ENCODE data around the gene MGAT5.

MGAT5 gene

DNA sequence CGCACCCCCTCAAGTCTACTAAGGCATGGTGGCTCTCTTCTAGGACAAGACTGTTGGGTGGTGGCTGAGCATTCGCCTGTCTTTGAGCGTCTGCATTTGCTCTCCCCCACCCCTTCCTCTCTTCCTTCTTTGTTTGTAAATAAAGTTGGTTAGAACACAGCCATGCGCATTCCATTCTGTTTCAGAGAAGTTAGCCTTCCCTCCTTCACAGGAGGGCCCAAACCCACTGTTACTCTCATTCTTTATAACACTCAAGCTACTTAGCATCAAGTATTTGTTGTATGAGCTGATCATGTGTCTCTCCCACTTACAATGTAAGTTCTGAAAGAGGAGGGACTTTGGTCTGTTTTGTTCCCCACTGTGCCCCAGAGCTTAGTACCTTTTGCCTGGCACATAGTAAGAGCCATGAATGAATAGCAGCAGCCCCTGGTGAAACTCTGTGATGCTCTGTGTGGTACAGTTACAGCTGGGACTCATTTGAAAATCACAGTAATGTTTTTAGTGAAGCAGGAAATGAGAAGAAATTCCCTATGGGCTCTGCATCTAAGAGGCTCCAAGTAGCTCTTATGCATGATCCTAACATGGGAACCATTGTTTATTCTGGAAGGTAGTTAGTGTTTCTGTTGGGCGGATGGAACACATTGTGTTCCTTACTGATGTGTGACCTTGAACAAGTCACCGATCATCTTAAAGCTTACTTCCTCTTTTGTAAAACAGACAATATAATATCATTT is 7.7 kb downstream of the MGAT5 start:
- Histone ChIP-seq H3K36me3 (ENCODE audit: control insufficient read depth in 1 of 2, insufficient read depth in 2 of 2, low read length in 2 of 2) (peaks cover 0 to 4% of the 10 kb centered on the region in 2 donors), H3K4me1 (ENCODE audit: control insufficient read depth in 1 of 2, insufficient read depth in 2 of 2, low read length in 2 of 2) (peaks cover 42 to 48% of the 10 kb centered on the region in 2 donors), H3K9ac (ENCODE audit: low read depth in 1 of 2, low read length in 2 of 2) (no peak overlapping the region), H3K9me3 (ENCODE audit: control insufficient read depth in 1 of 2, low read length in 2 of 2) (no peaks in the 10 kb centered on the region), H3K27me3 (ENCODE audit: control insufficient read depth in 1 of 2, insufficient read depth in 2 of 2, low read length in 2 of 2) (no peaks in the 10 kb centered on the region), H3K27ac (ENCODE audit: low read depth, low read length) (no peak overlapping the region), H3K4me3 (ENCODE audit: low read depth in 1 of 2, low read length in 2 of 2) (no peak overlapping the region)

DNA sequence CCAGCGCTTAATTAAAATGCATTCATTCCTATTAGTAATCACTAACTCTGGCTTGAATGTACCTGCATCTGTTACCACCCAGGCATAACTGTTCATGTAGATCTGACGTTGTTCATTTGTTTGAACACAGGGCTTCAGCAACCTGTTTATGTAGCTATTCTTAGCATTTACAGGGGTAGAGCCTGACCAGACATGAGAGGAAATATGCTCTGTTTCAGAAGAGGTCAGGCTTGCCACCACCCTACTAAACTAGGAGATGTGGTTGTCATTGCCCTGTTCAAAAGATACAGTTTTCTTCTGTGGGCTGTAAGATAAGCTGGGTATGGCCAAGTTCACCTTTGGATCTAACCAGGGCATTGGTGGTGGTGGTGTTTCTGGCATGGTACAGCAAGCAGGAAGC is 8.8 kb downstream of the MGAT5 start:
- no peak overlapping the region for H3K9ac ChIP-seq (ENCODE audit: low read depth in 1 of 2, low read length in 2 of 2)
- no peak overlapping the region for H3K27ac ChIP-seq (ENCODE audit: low read depth, low read length)
- H3K36me3 ChIP-seq (ENCODE audit: control insufficient read depth in 1 of 2, insufficient read depth in 2 of 2, low read length in 2 of 2): peaks cover 0 to 4% of the 10 kb centered on the region in 2 donors
- peaks cover 39 to 46% of the 10 kb centered on the region in 2 donors for H3K4me1 ChIP-seq (ENCODE audit: control insufficient read depth in 1 of 2, insufficient read depth in 2 of 2, low read length in 2 of 2)
- no peaks in the 10 kb centered on the region for H3K27me3 ChIP-seq (ENCODE audit: control insufficient read depth in 1 of 2, insufficient read depth in 2 of 2, low read length in 2 of 2)
- H3K4me3 ChIP-seq (ENCODE audit: low read depth in 1 of 2, low read length in 2 of 2): no peak overlapping the region
- no peaks in the 10 kb centered on the region for H3K9me3 ChIP-seq (ENCODE audit: control insufficient read depth in 1 of 2, low read length in 2 of 2)

DNA sequence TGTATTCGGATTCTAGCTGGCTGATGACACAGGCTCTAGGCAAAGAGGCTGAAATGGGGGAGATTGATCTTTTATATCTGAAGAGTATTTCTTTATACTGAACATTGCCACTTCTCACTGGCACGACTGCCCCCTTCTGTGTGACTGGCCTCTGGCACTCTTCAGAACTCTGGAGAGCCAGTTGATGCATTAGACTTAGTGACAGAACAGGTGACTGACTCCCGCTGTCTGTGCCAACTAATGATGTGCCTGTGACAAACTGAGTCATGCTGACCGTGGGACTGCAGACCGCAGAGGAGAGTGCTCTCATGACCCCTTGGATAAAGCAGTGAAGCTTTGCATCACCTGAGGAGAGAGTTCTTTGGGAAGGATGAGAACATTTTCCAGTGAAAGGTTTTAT is 14.4 kb downstream of the MGAT5 start:
- peaks cover 0 to 4% of the 10 kb centered on the region in 2 donors for H3K4me1 ChIP-seq (ENCODE audit: control insufficient read depth in 1 of 2, insufficient read depth in 2 of 2, low read length in 2 of 2)
- peaks cover 9 to 26% of the 10 kb centered on the region in 2 donors for H3K36me3 ChIP-seq (ENCODE audit: control insufficient read depth in 1 of 2, insufficient read depth in 2 of 2, low read length in 2 of 2)
- no peak overlapping the region for H3K4me3 ChIP-seq (ENCODE audit: low read depth in 1 of 2, low read length in 2 of 2)
- no peak overlapping the region for H3K9ac ChIP-seq (ENCODE audit: low read depth in 1 of 2, low read length in 2 of 2)
- H3K9me3 ChIP-seq (ENCODE audit: control insufficient read depth in 1 of 2, low read length in 2 of 2): no peaks in the 10 kb centered on the region
- no peak overlapping the region for H3K27ac ChIP-seq (ENCODE audit: low read depth, low read length)
- no peaks in the 10 kb centered on the region for H3K27me3 ChIP-seq (ENCODE audit: control insufficient read depth in 1 of 2, insufficient read depth in 2 of 2, low read length in 2 of 2)

DNA sequence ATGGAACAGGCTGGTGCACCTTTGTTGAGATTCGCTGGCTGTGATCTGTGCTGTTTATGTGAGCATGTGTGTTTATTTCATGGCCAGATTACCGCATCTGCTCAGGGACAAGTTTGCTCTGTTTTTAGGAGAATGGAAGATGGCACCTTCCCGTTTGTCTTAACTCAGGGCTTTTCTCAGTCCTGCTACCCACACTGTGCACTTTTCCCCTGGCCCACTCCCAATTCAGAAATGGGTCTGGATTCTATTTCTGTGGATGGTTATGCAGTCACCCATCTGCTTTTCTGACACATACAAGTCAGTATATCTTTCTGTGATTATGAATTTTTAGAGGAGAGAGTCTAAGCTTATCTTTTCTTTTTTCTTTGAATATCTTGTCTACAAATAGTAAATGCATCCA is 15.4 kb downstream of the MGAT5 start:
- Histone ChIP-seq H3K4me3 (ENCODE audit: low read depth in 1 of 2, low read length in 2 of 2) (no peak overlapping the region), H3K36me3 (ENCODE audit: control insufficient read depth in 1 of 2, insufficient read depth in 2 of 2, low read length in 2 of 2) (peaks cover 9 to 26% of the 10 kb centered on the region in 2 donors), H3K9me3 (ENCODE audit: control insufficient read depth in 1 of 2, low read length in 2 of 2) (no peaks in the 10 kb centered on the region), H3K27ac (ENCODE audit: low read depth, low read length) (no peak overlapping the region), H3K4me1 (ENCODE audit: control insufficient read depth in 1 of 2, insufficient read depth in 2 of 2, low read length in 2 of 2) (peaks cover 0 to 4% of the 10 kb centered on the region in 2 donors), H3K27me3 (ENCODE audit: control insufficient read depth in 1 of 2, insufficient read depth in 2 of 2, low read length in 2 of 2) (no peaks in the 10 kb centered on the region), H3K9ac (ENCODE audit: low read depth in 1 of 2, low read length in 2 of 2) (no peak overlapping the region)

DNA sequence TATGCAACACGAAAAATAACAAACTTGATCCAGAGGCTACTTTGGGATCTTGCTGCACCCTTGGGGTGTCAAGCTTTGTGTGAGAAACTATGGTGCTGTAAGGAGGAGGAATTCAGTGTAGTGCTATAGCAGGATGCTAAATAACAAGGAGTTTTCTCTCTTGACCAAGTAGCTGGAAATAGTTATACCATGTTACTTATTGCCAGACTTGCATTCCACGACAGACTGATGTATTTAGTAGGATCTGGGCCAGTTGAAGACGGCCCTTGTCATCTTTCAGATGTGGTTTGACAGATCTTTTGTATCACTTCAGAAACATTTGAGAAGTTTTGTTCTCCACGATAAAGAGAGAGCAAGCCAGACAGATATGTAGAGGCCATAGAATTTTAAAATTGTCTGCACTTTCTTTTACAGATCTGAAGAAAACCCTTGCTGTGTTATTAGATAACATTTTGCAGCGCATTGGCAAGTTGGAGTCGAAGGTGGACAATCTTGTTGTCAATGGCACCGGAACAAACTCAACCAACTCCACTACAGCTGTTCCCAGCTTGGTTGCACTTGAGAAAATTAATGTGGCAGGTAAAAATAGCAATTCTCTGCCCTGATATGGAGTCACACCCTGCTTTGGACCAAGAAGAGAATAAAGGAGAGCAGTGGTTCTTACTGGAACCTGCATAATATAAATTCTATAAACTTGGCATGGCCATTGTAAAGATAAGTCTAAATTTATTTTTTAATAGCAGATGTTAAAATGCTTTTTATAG is 16.3 kb downstream of the MGAT5 start:
- Histone ChIP-seq H3K36me3 (ENCODE audit: control insufficient read depth in 1 of 2, insufficient read depth in 2 of 2, low read length in 2 of 2) (peaks cover 9 to 26% of the 10 kb centered on the region in 2 donors), H3K4me1 (ENCODE audit: control insufficient read depth in 1 of 2, insufficient read depth in 2 of 2, low read length in 2 of 2) (peaks cover 0 to 7% of the 10 kb centered on the region in 2 donors), H3K9ac (ENCODE audit: low read depth in 1 of 2, low read length in 2 of 2) (no peak overlapping the region), H3K9me3 (ENCODE audit: control insufficient read depth in 1 of 2, low read length in 2 of 2) (no peaks in the 10 kb centered on the region), H3K27me3 (ENCODE audit: control insufficient read depth in 1 of 2, insufficient read depth in 2 of 2, low read length in 2 of 2) (no peaks in the 10 kb centered on the region), H3K4me3 (ENCODE audit: low read depth in 1 of 2, low read length in 2 of 2) (no peak overlapping the region), H3K27ac (ENCODE audit: low read depth, low read length) (no peak overlapping the region)

DNA sequence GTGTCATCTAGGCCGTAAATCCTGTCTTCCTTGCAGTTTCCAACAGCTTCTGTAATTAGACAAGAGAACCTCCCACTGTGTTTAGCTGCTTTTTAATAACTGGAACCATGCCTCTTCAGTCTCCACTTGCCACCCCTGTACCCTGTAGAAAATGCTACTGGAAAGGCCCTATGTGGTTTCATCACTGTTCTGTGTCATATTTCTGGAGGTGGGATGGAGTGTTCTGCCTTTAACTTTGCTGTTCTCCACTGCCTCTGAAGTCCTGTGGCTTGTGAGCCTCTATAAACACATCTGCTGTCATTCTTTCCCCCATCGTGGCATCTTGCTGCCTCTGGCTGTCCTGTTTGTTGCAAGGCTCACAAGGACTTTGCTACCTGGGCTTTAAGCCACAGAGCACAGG is 17.9 kb downstream of the MGAT5 start:
- Histone ChIP-seq H3K9ac (ENCODE audit: low read depth in 1 of 2, low read length in 2 of 2) (no peak overlapping the region), H3K27me3 (ENCODE audit: control insufficient read depth in 1 of 2, insufficient read depth in 2 of 2, low read length in 2 of 2) (no peaks in the 10 kb centered on the region), H3K4me3 (ENCODE audit: low read depth in 1 of 2, low read length in 2 of 2) (no peak overlapping the region), H3K27ac (ENCODE audit: low read depth, low read length) (no peak overlapping the region), H3K4me1 (ENCODE audit: control insufficient read depth in 1 of 2, insufficient read depth in 2 of 2, low read length in 2 of 2) (peaks cover 0 to 7% of the 10 kb centered on the region in 2 donors), H3K9me3 (ENCODE audit: control insufficient read depth in 1 of 2, low read length in 2 of 2) (no peaks in the 10 kb centered on the region), H3K36me3 (ENCODE audit: control insufficient read depth in 1 of 2, insufficient read depth in 2 of 2, low read length in 2 of 2) (peaks cover 9 to 26% of the 10 kb centered on the region in 2 donors)

DNA sequence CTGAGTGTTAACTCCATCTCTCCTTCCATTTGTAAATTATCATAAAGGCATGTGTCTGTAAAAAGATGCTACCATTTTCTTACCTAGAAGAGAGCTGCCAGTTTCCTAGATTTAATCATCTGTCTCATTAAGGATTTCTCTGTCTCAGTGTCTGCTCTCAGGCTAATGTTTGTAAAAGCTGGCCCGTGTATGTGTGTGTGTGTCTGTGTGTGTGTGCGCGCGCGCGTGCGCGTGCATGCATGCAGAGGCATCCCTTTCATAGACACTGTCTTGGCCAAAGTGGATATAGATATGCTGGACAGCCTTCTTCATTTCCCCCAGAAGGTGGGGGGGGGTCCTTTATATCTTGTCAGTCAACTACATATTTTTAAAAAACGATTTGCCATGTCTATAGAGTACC is 18.9 kb downstream of the MGAT5 start:
- Histone ChIP-seq H3K4me3 (ENCODE audit: low read depth in 1 of 2, low read length in 2 of 2) (no peak overlapping the region), H3K4me1 (ENCODE audit: control insufficient read depth in 1 of 2, insufficient read depth in 2 of 2, low read length in 2 of 2) (peaks cover 0 to 7% of the 10 kb centered on the region in 2 donors), H3K9me3 (ENCODE audit: control insufficient read depth in 1 of 2, low read length in 2 of 2) (no peaks in the 10 kb centered on the region), H3K27me3 (ENCODE audit: control insufficient read depth in 1 of 2, insufficient read depth in 2 of 2, low read length in 2 of 2) (no peaks in the 10 kb centered on the region), H3K9ac (ENCODE audit: low read depth in 1 of 2, low read length in 2 of 2) (no peak overlapping the region), H3K27ac (ENCODE audit: low read depth, low read length) (no peak overlapping the region), H3K36me3 (ENCODE audit: control insufficient read depth in 1 of 2, insufficient read depth in 2 of 2, low read length in 2 of 2) (peaks cover 9 to 26% of the 10 kb centered on the region in 2 donors)

DNA sequence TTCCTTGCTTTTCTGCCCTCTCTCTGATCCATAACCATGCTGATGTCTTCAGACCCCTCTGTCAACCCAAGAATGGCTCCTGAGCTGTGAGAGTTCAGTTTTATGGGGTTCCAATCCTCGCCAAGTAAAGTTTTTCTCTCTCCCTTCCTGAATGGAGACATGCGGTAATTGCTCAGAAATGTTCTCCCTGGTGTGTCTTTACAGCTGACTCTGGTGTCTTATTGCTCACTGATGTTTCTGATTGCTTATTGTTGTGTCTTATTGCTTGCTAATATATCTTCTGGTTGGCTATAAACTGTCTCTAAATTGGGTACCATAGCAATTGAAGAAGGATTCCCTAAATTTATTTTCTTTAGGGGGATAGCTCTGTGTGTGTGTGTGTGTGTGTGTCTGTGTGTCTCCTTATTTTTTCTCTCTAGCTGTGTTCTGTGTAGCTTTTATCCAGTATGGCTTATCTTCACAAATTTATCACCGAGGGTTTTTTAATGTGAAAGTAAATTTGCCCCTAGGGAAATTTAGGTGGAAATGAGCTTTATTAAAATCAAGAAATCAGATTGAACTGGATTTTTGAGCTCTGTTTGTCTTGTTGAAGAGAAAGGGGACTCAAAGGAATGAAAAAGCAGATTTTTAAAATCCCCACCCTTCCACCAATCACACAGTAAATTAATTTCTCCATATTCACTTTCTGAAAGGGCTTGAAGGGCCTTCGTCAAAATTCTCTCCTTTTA is 19.5 kb downstream of the MGAT5 start:
- peaks cover 0 to 7% of the 10 kb centered on the region in 2 donors for H3K4me1 ChIP-seq (ENCODE audit: control insufficient read depth in 1 of 2, insufficient read depth in 2 of 2, low read length in 2 of 2)
- H3K36me3 ChIP-seq (ENCODE audit: control insufficient read depth in 1 of 2, insufficient read depth in 2 of 2, low read length in 2 of 2): peaks cover 11 to 28% of the 10 kb centered on the region in 2 donors
- H3K4me3 ChIP-seq (ENCODE audit: low read depth in 1 of 2, low read length in 2 of 2): no peak overlapping the region

DNA sequence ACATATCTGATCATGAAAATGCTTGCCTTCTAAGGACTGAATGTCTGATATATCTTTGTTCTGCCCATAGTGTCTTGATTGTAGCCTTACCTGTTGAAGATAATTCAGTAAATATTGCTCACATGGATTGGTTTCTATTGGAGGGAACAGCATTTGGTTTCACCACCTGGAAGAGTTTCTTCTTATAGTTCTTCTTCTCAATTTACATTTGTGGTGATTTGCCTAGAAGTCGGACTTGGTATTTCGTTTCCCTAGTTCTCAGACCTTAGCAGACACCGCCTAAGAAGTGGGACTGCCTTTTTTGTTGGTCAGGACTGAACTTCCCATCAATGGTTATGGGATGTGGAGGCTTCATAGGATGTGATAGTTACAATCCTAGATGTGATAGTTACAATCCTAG is 20.2 kb downstream of the MGAT5 start:
- Histone ChIP-seq H3K27me3 (ENCODE audit: control insufficient read depth in 1 of 2, insufficient read depth in 2 of 2, low read length in 2 of 2) (no peaks in the 10 kb centered on the region), H3K36me3 (ENCODE audit: control insufficient read depth in 1 of 2, insufficient read depth in 2 of 2, low read length in 2 of 2) (peaks cover 13 to 34% of the 10 kb centered on the region in 2 donors), H3K9me3 (ENCODE audit: control insufficient read depth in 1 of 2, low read length in 2 of 2) (no peaks in the 10 kb centered on the region), H3K4me1 (ENCODE audit: control insufficient read depth in 1 of 2, insufficient read depth in 2 of 2, low read length in 2 of 2) (peaks cover 0 to 7% of the 10 kb centered on the region in 2 donors), H3K9ac (ENCODE audit: low read depth in 1 of 2, low read length in 2 of 2) (no peak overlapping the region), H3K27ac (ENCODE audit: low read depth, low read length) (no peak overlapping the region), H3K4me3 (ENCODE audit: low read depth in 1 of 2, low read length in 2 of 2) (no peak overlapping the region)

More for the DNA sequence above, 19.5 kb downstream of the MGAT5 start:
- H3K9ac ChIP-seq (ENCODE audit: low read depth in 1 of 2, low read length in 2 of 2): no peak overlapping the region
- H3K9me3 ChIP-seq (ENCODE audit: control insufficient read depth in 1 of 2, low read length in 2 of 2): no peaks in the 10 kb centered on the region
- H3K27ac ChIP-seq (ENCODE audit: low read depth, low read length): no peak overlapping the region
- H3K27me3 ChIP-seq (ENCODE audit: control insufficient read depth in 1 of 2, insufficient read depth in 2 of 2, low read length in 2 of 2): no peaks in the 10 kb centered on the region

All from duodenal mucosa (tissue), 2 donors.